CD4-positive, alpha-beta T cell treated with Interleukin-6 at 100 ng/mL for 8 hours (primary cell): ENCODE measurements around the gene MAP4K4.

Source experiments
- DNase-seq: peaks from one replicate; pipeline ENCODE4 v3.0.0-alpha.2; 2020; ENCODE audit warnings: mixed read lengths, low spot score

The MAP4K4 gene

GRCh38 chr2:101692766-101693165 is 4.7 kb upstream of the MAP4K4 start:
- DNase-seq = no peak

- DNase-seq = no peak
Measured at GRCh38 chr2:101693991-101694588, 3.4 kb upstream of the MAP4K4 start.

- no peak for DNase-seq
Measured at GRCh38 chr2:101696272-101697123, 1.0 kb upstream of the MAP4K4 start.

GRCh38 chr2:101698014-101698843 is 722 bp downstream of the MAP4K4 start:
- no peak for DNase-seq

GRCh38 chr2:101698844-101699754 is 1.6 kb downstream of the MAP4K4 start:
- peak; percentile 18 for DNase-seq

GRCh38 chr2:101699755-101700461 is 2.4 kb downstream of the MAP4K4 start:
- DNase-seq = no peak

GRCh38 chr2:101704046-101704466 is 6.5 kb downstream of the MAP4K4 start:
- peak; percentile 41 for DNase-seq

GRCh38 chr2:101704816-101705578 is 7.5 kb downstream of the MAP4K4 start:
- no peak for DNase-seq

GRCh38 chr2:101706121-101706818 is 8.8 kb downstream of the MAP4K4 start:
- DNase-seq = no peak

- peak; percentile 50 for DNase-seq
Measured at GRCh38 chr2:101706819-101707177, 9.3 kb downstream of the MAP4K4 start.

GRCh38 chr2:101710036-101710435 is 12.5 kb downstream of the MAP4K4 start:
- no peak for DNase-seq

GRCh38 chr2:101710471-101711318 is 13.2 kb downstream of the MAP4K4 start:
- DNase-seq = peak; percentile 32

GRCh38 chr2:101714118-101714517 is 16.6 kb downstream of the MAP4K4 start:
- DNase-seq = no peak

- peak; percentile 75 for DNase-seq
Measured at GRCh38 chr2:101717071-101717845, 19.8 kb downstream of the MAP4K4 start.

- DNase-seq = no peak
Measured at GRCh38 chr2:101718479-101718878, 21.0 kb downstream of the MAP4K4 start.

GRCh38 chr2:101718993-101719571 is 21.6 kb downstream of the MAP4K4 start:
- peak; percentile 68 for DNase-seq

- no peak for DNase-seq
Measured at GRCh38 chr2:101720732-101721131, 23.2 kb downstream of the MAP4K4 start.
